ENCODE measurements around the gene HIKESHI.

DNA sequence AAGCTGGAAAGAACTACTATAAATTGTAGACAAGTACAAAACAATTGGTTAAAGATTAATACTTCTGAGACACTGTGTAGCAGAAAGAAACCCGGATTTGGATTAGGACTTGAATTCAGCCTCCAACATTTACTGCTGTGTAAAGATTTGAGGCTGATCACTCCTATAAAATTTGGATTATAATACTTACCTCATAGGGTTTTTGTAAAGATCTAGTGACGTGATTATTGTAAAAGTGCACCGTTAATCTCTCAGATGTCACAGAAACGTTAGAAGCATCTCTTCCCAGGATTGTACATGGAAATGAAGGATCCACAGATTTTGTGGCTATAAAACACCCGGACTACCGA lies 323 bp upstream of the HIKESHI start:
- TF ChIP-seq, protein P1, sequence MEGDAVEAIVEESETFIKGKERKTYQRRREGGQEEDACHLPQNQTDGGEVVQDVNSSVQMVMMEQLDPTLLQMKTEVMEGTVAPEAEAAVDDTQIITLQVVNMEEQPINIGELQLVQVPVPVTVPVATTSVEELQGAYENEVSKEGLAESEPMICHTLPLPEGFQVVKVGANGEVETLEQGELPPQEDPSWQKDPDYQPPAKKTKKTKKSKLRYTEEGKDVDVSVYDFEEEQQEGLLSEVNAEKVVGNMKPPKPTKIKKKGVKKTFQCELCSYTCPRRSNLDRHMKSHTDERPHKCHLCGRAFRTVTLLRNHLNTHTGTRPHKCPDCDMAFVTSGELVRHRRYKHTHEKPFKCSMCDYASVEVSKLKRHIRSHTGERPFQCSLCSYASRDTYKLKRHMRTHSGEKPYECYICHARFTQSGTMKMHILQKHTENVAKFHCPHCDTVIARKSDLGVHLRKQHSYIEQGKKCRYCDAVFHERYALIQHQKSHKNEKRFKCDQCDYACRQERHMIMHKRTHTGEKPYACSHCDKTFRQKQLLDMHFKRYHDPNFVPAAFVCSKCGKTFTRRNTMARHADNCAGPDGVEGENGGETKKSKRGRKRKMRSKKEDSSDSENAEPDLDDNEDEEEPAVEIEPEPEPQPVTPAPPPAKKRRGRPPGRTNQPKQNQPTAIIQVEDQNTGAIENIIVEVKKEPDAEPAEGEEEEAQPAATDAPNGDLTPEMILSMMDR (conservative IDR thresholded peaks at IDR 0.05; ENCODE audit: low read length): no peak
- no peak for TF ChIP-seq EZH2phosphoT487 (IDR thresholded peaks at IDR 0.05; ENCODE audit: borderline replicate concordance, low read depth, low read length)

Data from OCI-LY7 (cell line).